ENCODE measurements around the gene ZC3H6. TPM values are rescaled to one million over a fixed set of nuclear protein-coding genes. Genes with fewer than 3 reads are reported as not detected.

Gene ZC3H6
- total RNA-seq, 2 experiments from 2014 or later: 4.3 to 16.5 TPM

DNA sequence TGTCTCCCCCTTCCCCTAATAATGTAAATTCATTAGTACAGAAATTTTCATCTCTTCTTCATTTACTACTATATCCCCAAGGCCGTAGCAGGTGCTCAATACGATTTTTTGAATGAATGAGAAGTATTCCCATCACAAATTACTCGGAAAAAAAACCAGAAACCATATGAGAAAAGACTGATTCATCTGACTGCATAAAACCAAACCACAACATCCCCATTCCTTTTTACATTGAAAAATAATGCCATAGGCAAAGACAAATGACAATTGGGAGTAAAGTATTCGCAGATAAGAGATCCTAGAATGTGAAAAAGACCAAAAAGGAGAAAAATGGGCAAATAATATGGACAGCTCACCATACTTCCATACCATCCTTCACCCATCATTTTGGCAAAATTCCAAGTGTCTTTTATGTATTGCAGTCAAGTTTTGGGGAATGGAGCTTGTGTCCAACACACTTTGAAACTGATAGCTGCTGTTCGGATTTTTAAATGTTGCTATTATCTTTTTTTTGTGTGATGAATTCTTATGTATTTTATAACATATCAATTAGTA is 22.1 kb upstream of the ZC3H6 start:
- BruUV-seq (replicated peaks): no TSS peak
- POLR2A ChIA-PET: interaction anchor here (0.6 to 1.5 kb wide), 4 partner anchors 11 to 256 kb away, joined by 3 to 4 read pairs (median 3); no protein-coding TSS in a partner anchor
- peak overlapping the region; percentile 99 for H3K4me2 ChIP-seq (ENCODE audit: low read length)
- H3K9me2 ChIP-seq (ENCODE audit: insufficient read depth, low read length): no peaks in the 10 kb centered on the region
- H3K4me1 ChIP-seq (ENCODE audit: insufficient read depth, low read length, poor library complexity, severe bottlenecking): peaks cover 21% of the 10 kb centered on the region
- H3K36me3 ChIP-seq (ENCODE audit: insufficient read depth, low read length): peaks cover 26% of the 10 kb centered on the region
- peaks cover 37% of the 10 kb centered on the region for H3K79me2 ChIP-seq (ENCODE audit: insufficient read depth, low read depth, low read length)
- CTCF ChIA-PET (ENCODE audit: unreplicated experiment): no interaction called here
- intact Hi-C loops (cut with micrococcal nuclease; ENCODE audit: unreplicated experiment): no loop called here
- H3K27ac ChIP-seq (ENCODE audit: low read depth, low read length, poor library complexity, severe bottlenecking): no peak overlapping the region
- H3K9me3 ChIP-seq (ENCODE audit: low read length): no peaks in the 10 kb centered on the region
- no peaks in the 10 kb centered on the region for H4K20me1 ChIP-seq (ENCODE audit: insufficient read depth, low read length)
- peak overlapping the region; percentile 83 for H3K4me3 ChIP-seq (ENCODE audit: low read depth, low read length, poor library complexity, severe bottlenecking)
- no peak for TF ChIP-seq CTCF (conservative IDR thresholded peaks at IDR 0.05; ENCODE audit: low read length)
- no peak for TF ChIP-seq EZH2phosphoT487 (IDR thresholded peaks at IDR 0.05; ENCODE audit: borderline replicate concordance, low read depth, low read length)
- no peak overlapping the region for H2AFZ ChIP-seq (ENCODE audit: low read length)
- DNase-seq (ENCODE audit: low spot score): no peak

DNA sequence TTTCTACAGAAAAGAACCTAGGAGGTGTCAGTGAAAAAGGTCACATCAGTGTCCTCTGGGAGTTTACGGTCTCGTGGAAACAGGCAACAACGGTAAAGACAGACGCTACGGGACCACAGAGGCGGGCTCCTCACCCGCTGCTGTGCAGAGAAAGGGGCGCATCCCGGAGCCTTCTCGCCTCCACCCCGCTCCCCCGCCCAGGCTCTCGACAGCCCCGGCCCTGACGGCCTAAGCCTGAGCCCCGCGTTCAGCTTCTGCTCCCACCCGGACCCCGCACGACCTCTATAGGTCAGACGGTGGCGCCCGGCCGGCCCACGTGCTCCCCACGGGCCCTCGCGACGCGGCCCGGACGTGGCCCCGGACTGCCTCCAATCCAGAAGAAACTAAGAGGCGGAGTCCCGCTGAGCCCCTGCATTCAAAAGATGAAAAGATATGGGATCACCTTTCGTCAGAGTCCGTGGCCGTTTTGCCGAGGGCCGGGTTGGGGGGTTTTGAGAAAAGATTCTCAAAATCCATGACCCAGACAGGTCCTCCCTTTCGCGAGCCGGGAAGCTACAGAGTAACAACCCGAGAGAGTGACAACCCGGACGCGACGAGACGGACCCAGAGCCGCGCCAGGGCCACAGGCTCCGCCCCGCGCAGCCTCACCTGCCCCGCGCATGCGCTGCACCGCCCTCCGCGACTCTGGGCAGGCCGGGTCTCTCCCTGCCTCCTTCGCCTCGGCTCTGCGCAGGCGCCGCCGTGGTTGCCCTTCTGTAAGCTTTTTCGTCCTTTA is 20.7 kb upstream of the ZC3H6 start, which contains the start of gene ZC3H8:
Gene ZC3H8, minus strand, starts transcription at position 577 of the 775 bp plus-strand sequence. Its CDS starts 61 bp downstream, at position 516.
- Histone ChIP-seq H4K20me1 (ENCODE audit: insufficient read depth, low read length) (no peaks in the 10 kb centered on the region), H3K4me2 (ENCODE audit: low read length) (peak within 1 kb of the TSS; percentile 99), H3K36me3 (ENCODE audit: insufficient read depth, low read length) (peaks cover 13% of the 10 kb centered on the region), H3K27ac (ENCODE audit: low read depth, low read length, poor library complexity, severe bottlenecking) (peak within 1 kb of the TSS; percentile 70), H3K79me2 (ENCODE audit: insufficient read depth, low read depth, low read length) (peaks cover 37% of the 10 kb centered on the region), H2AFZ (ENCODE audit: low read length) (peak within 1 kb of the TSS; percentile 90), H3K4me1 (ENCODE audit: insufficient read depth, low read length, poor library complexity, severe bottlenecking) (peaks cover 21% of the 10 kb centered on the region), H3K9me3 (ENCODE audit: low read length) (no peaks in the 10 kb centered on the region), H3K9me2 (ENCODE audit: insufficient read depth, low read length) (no peaks in the 10 kb centered on the region), H3K4me3 (ENCODE audit: low read depth, low read length, poor library complexity, severe bottlenecking) (peak within 1 kb of the TSS; percentile 83)
- TF ChIP-seq CTCF (conservative IDR thresholded peaks at IDR 0.05; ENCODE audit: low read length) (peak; percentile 45), EZH2phosphoT487 (IDR thresholded peaks at IDR 0.05; ENCODE audit: borderline replicate concordance, low read depth, low read length) (no peak)
- DNase-seq (ENCODE audit: low spot score): peak; percentile 93
- intact Hi-C loops (cut with micrococcal nuclease; ENCODE audit: unreplicated experiment): loop anchor here (1.0 to 5.0 kb wide), 5 partner anchors 21 to 328 kb away; partner anchors contain the start of genes CHCHD5, TMEM87B, TTL and ZC3H6
- no TSS peak for BruUV-seq (replicated peaks)
- ChIA-PET CTCF (ENCODE audit: unreplicated experiment) (no interaction called here), POLR2A (interaction anchor here (1.0 to 1.5 kb wide), 6 partner anchors 8 to 286 kb away, joined by 3 to 4 read pairs (median 4); no protein-coding TSS in a partner anchor)
